SW 1271 (cell line): ENCODE measurements around the gene C12orf60.
"Not testable (repeated sequence)": the region's sequence is repeated elsewhere in the genome, so short reads cannot be mapped to it uniquely, and the experiment has no call there.

Experiments
- DNase-seq, 2 experiments: peaks; one replicate each; lab custom pipeline; 2025; lab: John Stamatoyannopoulos, UW

The C12orf60 gene

GRCh38 chr12:14803011-14803829 is at the start of gene C12orf60, which contains the start of gene WBP11:
Gene C12orf60 (plus strand): TSS chr12:14803670. CDS start chr12:14822936, 19,266 bp downstream.
Gene WBP11 (minus strand): TSS chr12:14803478. CDS start chr12:14801383, 2,095 bp downstream.
- DNase-seq: peak; percentile 98 to 100

GRCh38 chr12:14756334-14757143 is 46.9 kb upstream of the C12orf60 start:
- no peak for DNase-seq

- DNase-seq: not testable (repeated sequence)
Measured at GRCh38 chr12:14759711-14760280, 43.7 kb upstream of the C12orf60 start.

- DNase-seq: no peak
Measured at GRCh38 chr12:14765398-14765797, 38.1 kb upstream of the C12orf60 start.

GRCh38 chr12:14766020-14766419 is 37.5 kb upstream of the C12orf60 start:
- not testable (repeated sequence) for DNase-seq

GRCh38 chr12:14766649-14767215 is 36.7 kb upstream of the C12orf60 start:
- DNase-seq: no peak

- DNase-seq: no peak
Measured at GRCh38 chr12:14767617-14768016, 35.9 kb upstream of the C12orf60 start.

GRCh38 chr12:14768823-14769405 is 34.6 kb upstream of the C12orf60 start:
- DNase-seq: peak in 1 of 2 experiments; percentile 48

GRCh38 chr12:14769466-14769968 is 34.0 kb upstream of the C12orf60 start:
- DNase-seq: peak in 1 of 2 experiments; percentile 55

- peak; percentile 80 to 91 for DNase-seq
Measured at GRCh38 chr12:14769969-14770495, 33.4 kb upstream of the C12orf60 start.

- peak; percentile 88 to 98 for DNase-seq
Measured at GRCh38 chr12:14770496-14771461, 32.7 kb upstream of the C12orf60 start.

- no peak for DNase-seq
Measured at GRCh38 chr12:14771651-14772137, 31.8 kb upstream of the C12orf60 start.

- DNase-seq: no peak
Measured at GRCh38 chr12:14772946-14773345, 30.5 kb upstream of the C12orf60 start.

GRCh38 chr12:14773685-14774073 is 29.8 kb upstream of the C12orf60 start:
- DNase-seq: no peak

- DNase-seq: peak; percentile 89 to 96
Measured at GRCh38 chr12:14774074-14774905, 29.2 kb upstream of the C12orf60 start.

GRCh38 chr12:14774906-14775635 is 28.4 kb upstream of the C12orf60 start:
- peak; percentile 30 to 56 for DNase-seq

- peak in 1 of 2 experiments; percentile 55 for DNase-seq
Measured at GRCh38 chr12:14775636-14775980, 27.9 kb upstream of the C12orf60 start.
